CD14-positive monocyte (primary cell): Measurements from ENCODE around the gene GSTM3. TPM values are rescaled to one million over a fixed set of nuclear protein-coding genes. Genes with fewer than 3 reads are reported as not detected.

Experiments used
- DNase-seq, 3 donors: peaks; one replicate each; pipeline ENCODE4 v3.0.0-alpha.2; 2011 to 2022
- H2AFZ ChIP-seq: 2 replicates; pipeline ENCODE4 v1.6.0; 2012; ENCODE audit warnings: mild to moderate bottlenecking, low read depth, low read length, inconsistent platforms; ENCODE audit not compliant: insufficient read depth, poor library complexity, severe bottlenecking
- H3K27ac ChIP-seq, 2 donors: 1 replicate in 1 of 2; 2 replicates in 1 of 2; pipeline ENCODE4 v1.5.1; 2012 to 2013; ENCODE audit warnings: low read length in 2 of 2, control low read depth in 1 of 2, inconsistent platforms in 1 of 2, low read depth in 1 of 2, mild to moderate bottlenecking in 1 of 2
- H3K27me3 ChIP-seq, 2 donors: one replicate each; pipeline versions ENCODE4 v1.6.0 to v1.6.1; 2011 to 2013; ENCODE audit warnings: low read length in 2 of 2; ENCODE audit not compliant: control insufficient read depth in 2 of 2, insufficient read depth in 2 of 2
- H3K36me3 ChIP-seq, 2 donors: replicated peaks in 1 of 2; 1 replicate in 1 of 2; 2 replicates in 1 of 2; pipeline versions ENCODE4 v1.5.1 to v1.6.1; 2012 to 2013; ENCODE audit warnings: low read length in 2 of 2, control low read depth in 1 of 2, inconsistent platforms in 1 of 2, mild to moderate bottlenecking in 1 of 2; ENCODE audit not compliant: insufficient read depth in 2 of 2, control insufficient read depth in 1 of 2
- H3K4me1 ChIP-seq, 2 donors: 1 replicate in 1 of 2; 2 replicates in 1 of 2; pipeline versions ENCODE4 v1.5.1 to v1.6.1; 2012 to 2013; ENCODE audit warnings: low read length in 2 of 2, control low read depth in 1 of 2, inconsistent platforms in 1 of 2, mild to moderate bottlenecking in 1 of 2, moderate library complexity in 1 of 2; ENCODE audit not compliant: insufficient read depth in 2 of 2, control insufficient read depth in 1 of 2
- H3K4me2 ChIP-seq: replicated peaks from 2 replicates; pipeline ENCODE3; 2012; ENCODE audit warnings: low read length, moderate library complexity, mild to moderate bottlenecking; ENCODE audit not compliant: poor library complexity, severe bottlenecking; ENCODE audit errors: extremely low read depth
- H3K4me3 ChIP-seq, 3 experiments: fragments of 200-600 bp in 1 of 3; sonication (generic) in 1 of 3; replicated peaks in 1 of 3; 1 replicate in 2 of 3; 2 replicates in 1 of 3; pipeline ENCODE4 v1.5.1; 2011 to 2013; ENCODE audit warnings: low read length in 3 of 3, mild to moderate bottlenecking in 3 of 3, control low read depth in 2 of 3, low read depth in 2 of 3, inconsistent platforms in 1 of 3, moderate library complexity in 1 of 3
- H3K79me2 ChIP-seq: 2 replicates; pipeline ENCODE4 v1.6.0; 2012; ENCODE audit warnings: mild to moderate bottlenecking, control low read depth, inconsistent platforms, low read length, moderate library complexity; ENCODE audit not compliant: insufficient read depth
- H3K9ac ChIP-seq: 2 replicates; pipeline ENCODE4 v1.6.0; 2017; ENCODE audit warnings: low read length, mild to moderate bottlenecking; ENCODE audit not compliant: insufficient read depth, poor library complexity, severe bottlenecking
- H3K9me3 ChIP-seq, 2 donors: replicated peaks in 1 of 2; 1 replicate in 1 of 2; 2 replicates in 1 of 2; pipeline versions ENCODE4 v1.5.1 to v1.6.1; 2012 to 2013; ENCODE audit warnings: low read length in 2 of 2, control low read depth in 1 of 2; ENCODE audit not compliant: control insufficient read depth in 1 of 2, insufficient read depth in 1 of 2
- H4K20me1 ChIP-seq: 2 replicates; pipeline ENCODE4 v1.6.0; 2012; ENCODE audit warnings: mild to moderate bottlenecking, low read length, control low read depth, moderate library complexity; ENCODE audit not compliant: insufficient read depth
- H3K27ac Mint-ChIP-seq, 7 donors: one replicate each; pipeline ENCODE4 v1.8.0; 2020; ENCODE audit warnings: mild to moderate bottlenecking in 7 of 7, mixed read lengths in 7 of 7, moderate library complexity in 6 of 7, inconsistent platforms in 2 of 7
- H3K27me3 Mint-ChIP-seq, 3 donors: one replicate each; pipeline ENCODE4 v1.8.0; 2021 to 2022; ENCODE audit warnings: low read depth in 3 of 3, mild to moderate bottlenecking in 3 of 3, mixed read lengths in 3 of 3, moderate library complexity in 3 of 3, inconsistent platforms in 1 of 3
- H3K36me3 Mint-ChIP-seq, 2 donors: one replicate each; pipeline ENCODE4 v1.8.0; 2020; ENCODE audit warnings: mixed read lengths in 2 of 2, inconsistent platforms in 1 of 2, mild to moderate bottlenecking in 1 of 2
- H3K4me1 Mint-ChIP-seq: one replicate; pipeline ENCODE4 v1.8.0; 2020; ENCODE audit warnings: mild to moderate bottlenecking, mixed read lengths
- H3K4me3 Mint-ChIP-seq, 2 donors: one replicate each; pipeline ENCODE4 v1.8.0; 2020; ENCODE audit warnings: mild to moderate bottlenecking in 2 of 2, mixed read lengths in 2 of 2, moderate library complexity in 1 of 2
- H3K9me3 Mint-ChIP-seq, 7 donors: one replicate each; pipeline ENCODE4 v1.8.0; 2020 to 2022; ENCODE audit warnings: mixed read lengths in 7 of 7, mild to moderate bottlenecking in 6 of 7, moderate library complexity in 6 of 7, inconsistent platforms in 2 of 7
- WGBS: methylation state at CpG from one replicate; pipeline ENCODE4 v1.1.5; 2013; ENCODE audit warnings: missing lambda C conversion rate; ENCODE audit not compliant: insufficient coverage; 5-methylcytosine and 5-hydroxymethylcytosine counted together
- intact Hi-C, 2 donors: fragments of 100-400 bp; cut with micrococcal nuclease; formaldehyde crosslinking; loops; one replicate each; pipeline versions ENCODE4 v1.15.0 to v1.15.1; 2023
- polyA plus RNA-seq, 3 donors: library from polyadenylated mRNA; depleted of rRNA in 1 of 3; unstranded in 2 of 3; stranded (reverse) in 1 of 3; fragments of 300-500 nt in 2 of 3; fragments of >200 nt in 1 of 3; fragmentation: Illumina TruSeq in 2 of 3; gene quantifications; 1 replicate in 2 of 3; 2 replicates in 1 of 3; pipeline ENCODE4 v1.2.3, GENCODE V29; 2012 to 2021
- TF ChIP-seq, protein P1 (sequence below): fragments of 200-600 bp; IDR thresholded peaks from one replicate; pipeline ENCODE4 v1.8.0; 2022; ENCODE audit warnings: antibody characterized with exemption, mild to moderate bottlenecking

GSTM3 gene
- polyA plus RNA-seq, 3 donors: 0.69 to 3.2 (median 2.8) TPM

DNA sequence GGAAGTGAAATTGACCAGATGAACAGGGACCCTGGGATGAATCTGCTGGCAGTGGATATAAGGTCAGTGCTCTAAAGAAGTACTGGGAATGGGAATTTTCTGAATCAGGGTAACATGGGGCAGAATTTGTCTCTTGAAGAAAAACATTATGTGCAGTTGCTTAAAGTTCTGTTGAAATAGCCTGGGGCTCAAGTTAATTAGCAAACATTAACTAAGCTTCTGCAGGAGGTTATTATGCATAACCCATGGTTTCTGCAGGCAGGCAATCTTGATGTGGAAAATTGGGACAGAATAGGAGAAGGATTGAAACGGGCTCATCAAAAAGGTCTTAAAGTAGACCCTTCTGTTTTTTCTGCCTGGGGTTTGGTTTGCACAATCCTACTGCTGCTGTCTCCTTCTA lies 14.8 kb downstream of the GSTM3 start:
- peaks cover 0 to 5% (median 0%) of the 10 kb centered on the region in 7 donors for H3K9me3 Mint-ChIP-seq
- no peak overlapping the region for H3K4me2 ChIP-seq
- peaks cover 0 to 2% of the 10 kb centered on the region in 2 donors for H3K27me3 ChIP-seq
- H3K4me3 Mint-ChIP-seq: no peak overlapping the region
- H3K27ac Mint-ChIP-seq: no peak overlapping the region
- H3K9ac ChIP-seq: no peak overlapping the region
- TF ChIP-seq, protein P1, sequence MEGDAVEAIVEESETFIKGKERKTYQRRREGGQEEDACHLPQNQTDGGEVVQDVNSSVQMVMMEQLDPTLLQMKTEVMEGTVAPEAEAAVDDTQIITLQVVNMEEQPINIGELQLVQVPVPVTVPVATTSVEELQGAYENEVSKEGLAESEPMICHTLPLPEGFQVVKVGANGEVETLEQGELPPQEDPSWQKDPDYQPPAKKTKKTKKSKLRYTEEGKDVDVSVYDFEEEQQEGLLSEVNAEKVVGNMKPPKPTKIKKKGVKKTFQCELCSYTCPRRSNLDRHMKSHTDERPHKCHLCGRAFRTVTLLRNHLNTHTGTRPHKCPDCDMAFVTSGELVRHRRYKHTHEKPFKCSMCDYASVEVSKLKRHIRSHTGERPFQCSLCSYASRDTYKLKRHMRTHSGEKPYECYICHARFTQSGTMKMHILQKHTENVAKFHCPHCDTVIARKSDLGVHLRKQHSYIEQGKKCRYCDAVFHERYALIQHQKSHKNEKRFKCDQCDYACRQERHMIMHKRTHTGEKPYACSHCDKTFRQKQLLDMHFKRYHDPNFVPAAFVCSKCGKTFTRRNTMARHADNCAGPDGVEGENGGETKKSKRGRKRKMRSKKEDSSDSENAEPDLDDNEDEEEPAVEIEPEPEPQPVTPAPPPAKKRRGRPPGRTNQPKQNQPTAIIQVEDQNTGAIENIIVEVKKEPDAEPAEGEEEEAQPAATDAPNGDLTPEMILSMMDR: no peak
- no peaks in the 10 kb centered on the region for H3K4me1 ChIP-seq
- no peak overlapping the region for H2AFZ ChIP-seq
- H3K9me3 ChIP-seq: no peaks in the 10 kb centered on the region
- intact Hi-C loops: no loop called here
- H3K4me3 ChIP-seq: no peak overlapping the region
- H3K4me1 Mint-ChIP-seq: peaks cover 6% of the 10 kb centered on the region
- no peaks in the 10 kb centered on the region for H4K20me1 ChIP-seq
- 89% methylated on average over 1 of the region's 1 CpG for WGBS
- DNase-seq: no peak
- H3K36me3 Mint-ChIP-seq: no peaks in the 10 kb centered on the region
- no peak overlapping the region for H3K27ac ChIP-seq
- peaks cover 3 to 7% (median 5%) of the 10 kb centered on the region in 3 donors for H3K27me3 Mint-ChIP-seq
- H3K79me2 ChIP-seq: no peaks in the 10 kb centered on the region
- H3K36me3 ChIP-seq: no peaks in the 10 kb centered on the region

DNA sequence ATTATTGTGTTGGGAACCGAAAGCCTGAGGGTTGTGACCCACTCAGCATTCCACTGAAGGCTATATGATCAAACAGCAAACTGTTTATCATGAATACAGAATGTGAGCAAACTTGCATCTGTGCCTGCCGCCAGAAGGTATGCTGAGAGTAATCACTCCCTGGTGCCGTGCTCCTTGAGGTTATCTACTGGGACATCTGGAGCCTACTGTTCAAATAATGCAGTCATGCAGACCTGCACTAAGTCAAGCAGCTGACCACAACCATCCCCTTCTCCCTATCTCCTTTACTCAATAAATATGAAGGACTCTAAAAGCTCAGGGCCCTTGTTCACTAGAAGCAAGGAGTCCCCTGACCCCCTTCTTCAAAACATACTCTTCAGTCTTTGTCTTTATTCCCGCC lies 15.3 kb downstream of the GSTM3 start:
- H3K27ac ChIP-seq: no peak overlapping the region
- DNase-seq: no peak
- H3K27ac Mint-ChIP-seq: peak overlapping the region in 1 of 7 donors; percentile 68
- H3K4me2 ChIP-seq: no peak overlapping the region
- 100% methylated on average over 3 of the region's 4 CpGs for WGBS
- peaks cover 0 to 5% (median 0%) of the 10 kb centered on the region in 7 donors for H3K9me3 Mint-ChIP-seq
- peaks cover 0 to 2% of the 10 kb centered on the region in 2 donors for H3K27me3 ChIP-seq
- H2AFZ ChIP-seq: no peak overlapping the region
- H3K9ac ChIP-seq: no peak overlapping the region
- TF ChIP-seq, protein P1: no peak
- H3K4me3 ChIP-seq: no peak overlapping the region
- H3K4me1 ChIP-seq: no peaks in the 10 kb centered on the region
- H3K4me3 Mint-ChIP-seq: no peak overlapping the region
- no peaks in the 10 kb centered on the region for H4K20me1 ChIP-seq
- intact Hi-C loops: no loop called here
- no peaks in the 10 kb centered on the region for H3K36me3 ChIP-seq
- H3K9me3 ChIP-seq: no peaks in the 10 kb centered on the region
- peaks cover 9% of the 10 kb centered on the region for H3K4me1 Mint-ChIP-seq
- peaks cover 2 to 7% (median 3%) of the 10 kb centered on the region in 3 donors for H3K27me3 Mint-ChIP-seq
- no peaks in the 10 kb centered on the region for H3K36me3 Mint-ChIP-seq
- no peaks in the 10 kb centered on the region for H3K79me2 ChIP-seq
